Measurements from ENCODE around the gene SDK2.

The SDK2 gene

DNA sequence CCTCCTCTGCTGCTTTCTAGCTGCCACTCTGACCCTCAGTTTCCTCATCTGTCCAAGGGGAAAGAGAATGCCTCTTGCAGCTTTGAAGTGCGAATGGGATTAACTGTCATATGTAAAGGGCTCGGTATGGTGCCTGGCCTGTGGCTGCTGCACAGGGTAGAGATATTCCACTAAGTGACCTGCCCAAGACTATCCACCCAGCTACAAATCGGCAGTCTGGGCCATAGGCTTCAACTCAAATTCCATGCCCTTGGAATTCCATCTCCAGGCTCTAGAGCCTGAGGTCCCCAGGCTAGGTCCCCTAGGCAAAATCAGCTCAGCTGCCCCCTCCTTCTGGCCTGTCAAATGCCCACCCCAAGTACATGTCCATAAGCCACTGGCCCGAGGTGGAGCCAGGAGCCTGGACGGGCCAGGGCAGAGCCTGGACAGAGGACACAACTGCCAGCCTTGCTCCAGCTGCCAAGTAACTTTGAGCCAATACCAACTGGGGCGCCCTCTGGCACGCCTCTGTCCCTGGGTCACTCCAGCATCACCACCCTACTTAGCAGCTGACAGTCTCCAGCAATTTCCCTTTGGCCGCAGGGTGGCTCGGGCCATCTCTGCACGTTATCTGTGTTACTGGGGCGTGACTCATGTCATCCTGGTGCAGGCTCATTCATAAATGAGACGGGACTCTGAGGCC lies 57.2 kb downstream of the SDK2 start:
- DNase-seq (ENCODE audit: low spot score): no peak

DNA sequence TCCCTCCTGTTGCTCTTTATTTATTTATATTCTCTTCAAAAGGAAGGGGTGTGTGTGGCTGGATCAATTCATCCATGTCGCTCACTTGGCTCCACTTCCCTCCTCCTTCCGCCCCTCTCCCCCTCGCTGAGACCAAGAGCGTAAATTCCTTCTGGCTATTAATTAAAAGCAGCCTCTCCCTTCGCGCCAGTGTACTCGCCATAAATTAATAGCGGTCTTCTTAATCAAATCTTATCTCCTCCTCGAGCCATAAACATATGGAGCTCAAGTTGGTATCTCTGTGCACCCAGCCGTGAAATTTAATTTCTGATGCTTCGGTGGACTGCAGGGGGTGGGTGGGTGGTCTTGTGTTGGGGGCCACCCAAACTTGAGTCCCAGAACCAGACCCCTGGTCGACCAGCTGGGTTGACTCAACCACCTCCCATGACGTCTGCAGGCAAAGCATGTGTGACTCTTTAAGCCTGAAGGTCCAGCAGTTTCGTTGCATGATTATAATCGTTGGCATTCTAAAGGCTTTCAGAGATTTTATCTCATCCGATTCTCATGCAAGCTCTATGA lies 57.9 kb downstream of the SDK2 start:
- no peak for DNase-seq (ENCODE audit: low spot score)

DNA sequence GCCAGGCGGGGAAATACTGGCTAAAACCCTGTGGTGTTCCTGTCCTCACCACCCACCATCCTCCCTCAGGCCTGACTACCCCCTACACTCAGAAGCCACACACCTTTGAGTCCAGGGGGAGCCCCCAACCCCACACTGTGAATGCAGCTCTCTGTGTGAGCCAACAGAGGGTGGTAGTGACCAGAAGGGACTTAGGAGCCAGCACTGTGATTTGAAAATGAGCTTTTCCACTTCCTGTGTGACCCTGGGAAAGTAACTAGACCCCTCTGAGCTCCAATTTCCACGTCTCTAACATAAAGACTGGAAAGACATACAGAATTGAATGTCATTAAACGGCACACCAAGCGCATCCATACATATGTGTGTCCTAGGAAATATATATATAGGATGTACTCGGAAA lies 58.7 kb downstream of the SDK2 start:
- DNase-seq (ENCODE audit: low spot score): no peak

DNA sequence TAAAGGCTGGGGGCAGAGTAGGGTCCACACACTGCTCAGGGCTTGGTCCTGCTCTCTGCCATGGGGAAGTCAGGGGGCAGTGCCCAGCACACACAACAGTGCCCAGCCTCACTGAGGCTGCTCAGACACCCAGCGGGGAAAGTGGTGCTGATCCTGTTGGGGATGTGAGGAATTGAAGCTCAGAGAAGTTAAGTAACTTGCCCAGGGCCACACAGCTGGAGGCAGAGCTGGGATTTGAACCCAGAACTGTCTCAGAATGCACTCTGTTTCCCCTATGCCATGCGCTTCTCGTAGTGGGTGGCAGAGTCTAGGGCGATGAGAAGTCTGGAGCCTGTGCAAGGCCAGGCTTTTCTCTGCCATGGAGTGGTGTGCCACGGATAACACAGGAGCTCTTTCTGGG lies 59.3 kb downstream of the SDK2 start:
- DNase-seq (ENCODE audit: low spot score): no peak

DNA sequence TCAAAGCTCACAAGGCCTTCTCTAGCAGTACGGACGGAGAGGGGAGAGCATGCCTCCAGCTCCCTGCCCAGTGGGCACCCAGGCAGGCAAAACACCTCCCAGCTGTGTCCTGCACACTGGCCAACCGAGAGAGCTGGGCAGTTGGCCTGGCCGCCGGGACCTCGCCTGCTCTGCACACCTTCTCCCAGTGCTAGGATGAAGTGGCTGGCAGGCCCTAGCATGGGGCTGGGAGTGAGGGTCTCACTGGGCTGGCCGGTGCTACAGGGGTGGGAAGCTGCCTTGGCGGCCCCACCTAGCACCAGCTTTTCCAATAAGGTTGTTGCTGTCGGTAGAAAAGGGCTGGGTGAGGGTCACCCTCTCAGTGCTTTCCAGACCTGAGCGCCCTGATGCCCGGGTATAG lies 60.2 kb downstream of the SDK2 start:
- DNase-seq (ENCODE audit: low spot score): no peak

DNA sequence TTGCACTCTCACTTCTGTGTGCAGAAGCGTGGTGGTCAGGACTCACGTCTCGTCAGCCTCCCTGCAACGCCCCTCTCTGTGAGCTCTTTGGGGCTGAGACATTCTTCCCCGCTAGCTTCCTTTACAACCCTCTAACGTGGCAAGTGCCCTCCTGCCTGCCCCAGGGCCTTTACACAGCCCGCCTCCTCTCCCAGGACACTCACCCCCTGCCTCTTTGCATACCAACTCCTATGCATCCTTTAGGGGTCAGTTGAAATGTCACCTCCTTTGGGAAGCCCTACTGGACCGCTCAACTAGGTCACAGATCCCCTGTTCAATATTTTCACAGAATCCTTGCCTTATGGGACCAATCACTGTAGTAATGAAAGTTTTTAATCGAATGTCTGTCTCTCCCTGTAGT lies 61.4 kb downstream of the SDK2 start:
- DNase-seq (ENCODE audit: low spot score): no peak

DNA sequence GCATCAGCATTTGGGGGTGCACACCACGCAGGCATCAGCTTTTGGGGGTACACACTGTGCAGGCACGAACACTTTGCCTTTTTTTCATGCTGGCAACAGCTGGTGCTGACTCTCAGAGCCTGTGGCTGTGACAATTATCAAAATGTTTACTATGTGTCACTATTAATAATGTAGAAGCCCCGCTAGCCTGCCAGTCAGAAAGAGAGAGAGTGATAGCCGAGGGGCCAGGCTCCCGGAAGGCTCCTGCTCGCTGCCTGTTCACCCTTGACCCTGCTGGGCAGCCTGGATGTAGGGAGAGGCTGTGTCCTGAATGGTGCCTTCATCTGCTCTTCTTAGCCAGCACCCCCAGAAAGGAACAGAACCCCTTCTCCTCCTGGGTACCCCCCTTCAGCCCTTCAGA lies 61.9 kb downstream of the SDK2 start:
- no peak for DNase-seq (ENCODE audit: low spot score)

DNA sequence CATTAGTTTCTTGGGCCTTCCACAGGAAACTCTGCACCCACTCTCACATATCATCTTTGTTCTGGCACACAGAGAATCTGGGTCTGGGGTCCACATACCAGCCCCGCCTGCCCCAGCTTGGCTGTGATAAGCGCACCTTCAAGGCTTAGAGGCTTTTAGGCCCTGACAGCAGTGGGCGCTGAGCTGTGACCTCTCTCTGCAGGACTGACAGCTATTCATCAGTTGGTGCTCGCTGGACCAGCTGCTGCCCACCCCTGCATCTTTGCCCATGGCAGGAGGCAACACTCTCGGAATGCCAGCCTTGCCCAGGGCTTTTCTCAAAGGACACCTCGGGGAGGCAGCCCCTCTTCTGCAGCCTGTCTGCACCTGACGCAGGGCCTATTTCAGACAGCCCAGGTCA lies 62.9 kb downstream of the SDK2 start:
- DNase-seq (ENCODE audit: low spot score): no peak

DNA sequence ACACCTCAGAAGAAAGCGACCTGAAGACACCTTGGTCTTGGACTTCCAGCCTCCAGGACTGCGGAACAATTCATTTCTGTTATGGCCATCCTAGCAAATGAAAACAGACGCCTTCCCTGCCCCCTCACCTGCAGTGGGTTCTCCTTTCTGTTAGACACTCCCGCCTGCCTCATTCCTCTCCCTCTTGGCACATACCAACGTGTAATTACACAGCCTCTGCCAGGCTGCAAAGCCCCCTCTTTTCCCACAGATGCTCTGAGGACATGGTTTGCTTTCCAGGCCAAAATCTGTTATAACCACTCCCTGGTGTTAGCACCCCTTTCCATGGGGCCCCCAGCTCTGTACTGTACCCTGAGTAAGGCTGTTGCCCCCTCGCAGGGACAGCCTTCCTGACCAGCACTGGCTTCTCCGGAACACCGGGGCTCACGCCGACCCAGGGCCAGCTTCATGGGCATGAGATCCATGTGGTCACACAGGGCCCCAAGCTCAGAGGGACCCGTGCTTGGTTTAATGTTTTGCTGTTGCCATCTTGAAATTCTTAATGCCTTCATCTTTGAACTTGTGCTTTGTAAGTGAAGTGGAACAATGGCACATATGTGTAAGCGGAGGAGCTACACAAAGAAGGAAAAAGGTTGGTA lies 64.1 kb downstream of the SDK2 start:
- no peak for DNase-seq (ENCODE audit: low spot score)

DNA sequence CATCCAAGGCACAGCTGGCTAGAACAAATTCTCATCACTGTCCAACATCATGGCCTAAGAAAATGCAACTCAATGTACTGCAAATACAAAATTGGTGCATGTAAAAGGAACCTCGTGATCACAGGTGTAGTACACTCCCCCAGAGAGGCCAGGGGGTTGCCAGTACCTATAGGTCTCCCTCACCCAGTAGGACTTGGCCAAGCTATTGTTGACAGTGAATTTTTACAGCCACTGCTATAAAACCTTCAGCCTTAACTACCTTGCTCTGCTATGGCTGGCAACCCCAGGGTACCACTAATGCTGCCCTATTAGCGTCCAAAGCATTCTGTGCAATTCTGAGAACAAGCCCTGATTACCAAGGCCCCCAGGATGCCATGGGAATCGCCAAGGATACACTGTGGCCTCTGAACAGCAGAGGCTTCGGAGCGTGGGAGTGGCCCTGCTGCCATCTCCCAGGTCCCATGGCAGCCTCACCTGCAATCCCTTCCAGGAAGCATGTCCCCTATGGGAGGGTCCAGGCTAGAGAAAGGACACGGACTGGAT lies 67.6 kb downstream of the SDK2 start:
- no peak for DNase-seq (ENCODE audit: low spot score)

DNA sequence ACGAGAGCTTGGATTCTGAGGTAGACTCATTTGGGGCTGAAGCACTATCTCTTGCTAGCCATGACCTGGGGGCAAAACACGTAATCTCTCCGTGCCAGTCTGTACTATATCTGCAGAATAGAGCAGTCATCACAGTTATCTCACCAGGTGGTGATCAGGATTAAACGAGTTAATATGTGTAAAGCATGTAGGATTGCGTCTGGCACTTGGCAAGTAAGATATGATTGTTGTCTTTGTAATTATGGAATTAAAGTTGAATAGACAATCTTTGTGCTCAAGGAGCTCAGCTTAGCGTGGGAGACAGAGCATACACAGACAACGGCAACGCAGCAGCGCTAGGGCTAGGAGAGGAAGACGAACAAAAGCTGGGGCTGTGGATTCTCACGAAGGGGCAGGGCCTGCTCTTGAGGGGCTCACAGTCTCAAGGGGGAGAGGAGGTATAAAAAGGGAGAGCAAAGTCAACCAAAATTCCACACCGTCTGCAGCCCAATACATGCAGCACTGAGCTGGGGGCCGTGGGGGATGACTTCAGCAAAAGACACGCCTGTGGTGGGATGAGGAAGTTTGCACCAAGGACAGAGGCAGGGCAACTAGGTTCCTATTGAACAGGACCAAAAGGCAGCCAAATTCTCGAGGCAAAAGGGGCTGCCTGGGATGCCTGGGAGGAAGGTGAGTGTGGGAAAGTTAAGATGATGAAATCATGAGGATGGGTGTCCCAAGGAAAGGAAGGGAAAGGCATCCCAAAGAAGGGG lies 68.6 kb downstream of the SDK2 start:
- DNase-seq (ENCODE audit: low spot score): no peak

DNA sequence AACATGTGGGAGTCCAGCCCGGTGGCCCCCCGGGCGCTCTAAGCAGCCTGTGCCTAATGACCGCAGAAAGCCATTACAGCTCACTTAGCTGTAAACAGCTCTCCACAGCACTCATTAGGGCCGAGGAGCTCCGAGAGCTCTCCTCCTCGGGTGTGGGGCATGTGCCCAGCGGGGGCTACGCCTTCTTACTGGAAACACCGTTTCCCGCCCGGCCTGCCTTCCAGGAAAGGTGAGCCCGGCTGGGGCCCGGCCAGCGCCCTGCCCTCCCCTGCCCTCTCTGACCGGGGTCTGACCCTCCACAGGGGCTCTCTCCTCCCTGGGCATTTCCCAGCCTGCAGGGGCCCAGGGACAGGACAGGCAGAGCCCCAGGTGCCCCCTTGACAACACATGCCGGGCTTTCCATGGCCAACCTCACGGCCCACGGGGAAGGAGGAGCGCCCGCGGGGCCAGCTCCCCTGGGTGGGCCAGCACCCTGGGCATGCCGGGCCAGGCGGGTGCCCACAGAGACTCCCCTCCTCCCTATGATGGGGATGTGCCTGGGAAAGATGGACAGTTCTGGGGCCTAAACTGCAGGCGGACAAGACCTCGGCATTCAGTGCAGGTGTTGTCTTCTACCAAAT lies 72.6 kb downstream of the SDK2 start:
- DNase-seq (ENCODE audit: low spot score): no peak

DNA sequence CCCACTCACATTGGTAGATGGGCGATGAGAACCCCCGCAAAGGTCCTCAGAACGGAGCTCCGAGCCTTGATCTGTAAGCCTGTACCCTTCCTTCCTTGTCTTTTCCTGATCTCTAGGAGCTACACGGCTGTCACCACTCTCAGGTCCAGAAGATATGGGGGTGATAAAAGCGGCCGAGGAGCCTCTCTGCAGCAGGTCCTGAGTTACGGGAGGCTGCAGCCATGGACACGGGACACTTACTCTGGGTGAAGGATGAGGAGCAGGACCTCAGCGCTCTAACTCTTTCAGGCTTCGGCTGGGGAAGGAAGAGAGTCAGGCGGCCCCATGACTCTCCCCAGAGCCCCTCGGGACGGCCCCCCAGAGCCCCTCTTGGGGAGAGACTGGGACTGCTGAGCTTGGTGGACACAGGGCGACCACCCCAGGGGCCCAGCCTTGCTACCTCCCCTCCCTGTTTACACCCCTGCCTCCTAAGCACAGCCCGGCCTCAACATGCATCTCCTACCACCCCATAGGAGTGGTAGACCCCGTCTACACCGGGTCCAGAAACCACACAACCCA lies 74.4 kb downstream of the SDK2 start:
- DNase-seq (ENCODE audit: low spot score): no peak

DNA sequence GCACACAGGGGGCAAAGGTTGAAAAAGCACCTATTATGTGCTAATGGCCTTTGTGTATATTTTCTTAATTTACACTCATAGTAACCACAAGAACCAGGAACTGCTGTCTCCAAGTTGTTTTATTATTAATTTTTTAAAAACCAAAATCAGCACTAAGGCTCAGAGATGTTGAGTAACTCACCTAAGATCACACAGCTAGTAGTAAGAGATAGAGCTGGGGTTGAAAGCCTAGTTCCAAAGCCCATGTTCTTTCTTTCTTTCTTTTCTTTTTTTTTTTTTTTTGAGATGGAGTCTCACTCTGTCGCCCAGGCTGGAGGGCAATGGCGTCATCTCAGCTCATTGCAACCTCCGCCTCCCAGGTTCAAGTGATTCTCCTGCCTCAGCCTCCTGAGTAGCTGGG lies 75.3 kb downstream of the SDK2 start:
- no peak for DNase-seq (ENCODE audit: low spot score)

DNA sequence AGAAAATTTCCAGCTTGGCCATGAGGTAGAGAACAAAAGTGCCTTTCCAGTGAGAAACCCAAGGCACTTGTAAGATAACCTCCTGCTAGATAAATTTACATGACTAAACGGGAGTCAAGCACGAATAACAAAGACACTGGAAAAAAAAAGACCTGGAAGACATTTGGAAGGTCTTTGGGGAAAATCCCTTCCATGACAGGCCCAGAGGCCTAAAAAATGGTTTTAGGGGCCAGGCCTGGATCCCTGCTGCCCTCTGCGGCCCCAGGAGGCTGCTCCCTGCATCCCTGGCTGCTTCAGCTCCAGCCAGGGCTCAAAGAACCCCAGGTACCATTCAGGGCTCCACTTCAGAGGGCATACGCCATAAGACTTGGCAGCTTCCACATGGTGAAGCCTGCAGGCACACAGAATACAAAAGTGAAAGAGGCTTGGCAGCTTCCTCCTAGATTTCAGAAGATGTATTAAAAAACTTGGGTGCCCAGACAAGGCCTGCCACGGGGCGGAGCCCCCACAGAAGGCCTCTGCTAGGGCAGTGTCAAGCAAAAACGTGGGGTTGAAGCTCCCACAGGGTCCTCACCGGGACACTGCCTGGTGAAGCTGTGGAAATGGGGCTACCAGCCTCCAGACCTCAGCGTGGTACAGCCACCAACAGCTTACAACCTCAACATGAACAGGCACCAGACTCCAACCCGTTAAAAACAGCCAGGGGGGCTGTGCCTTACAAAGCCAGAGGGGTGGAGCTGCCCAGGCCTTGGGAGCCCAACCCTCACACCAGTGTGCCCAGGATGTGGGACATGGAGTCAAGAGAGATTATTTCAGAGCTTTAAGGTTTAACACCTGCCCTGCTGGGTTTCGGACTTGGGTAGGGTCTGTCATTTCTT lies 77.1 kb downstream of the SDK2 start:
- peak; percentile 66 for DNase-seq (ENCODE audit: low spot score)

DNA sequence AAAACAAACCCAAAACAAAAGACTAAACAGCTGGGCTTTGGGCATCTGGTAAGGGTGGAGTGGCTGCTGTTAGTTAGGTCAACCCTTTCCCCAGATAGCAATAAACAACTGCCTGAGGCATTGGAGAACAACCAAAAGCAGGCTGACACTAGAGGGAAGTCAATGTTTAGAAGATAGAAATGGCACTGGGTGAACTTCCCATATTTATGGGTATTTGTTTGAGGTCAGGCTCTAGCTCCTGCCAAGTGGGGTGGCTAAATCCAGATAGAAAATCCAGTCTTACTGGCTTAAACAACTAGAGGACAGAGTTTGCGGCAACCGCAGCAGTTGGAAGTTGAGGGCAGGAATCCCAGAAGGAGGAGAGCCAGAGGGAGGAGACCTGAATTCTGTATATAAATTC lies 79.4 kb downstream of the SDK2 start:
- DNase-seq (ENCODE audit: low spot score): no peak

DNA sequence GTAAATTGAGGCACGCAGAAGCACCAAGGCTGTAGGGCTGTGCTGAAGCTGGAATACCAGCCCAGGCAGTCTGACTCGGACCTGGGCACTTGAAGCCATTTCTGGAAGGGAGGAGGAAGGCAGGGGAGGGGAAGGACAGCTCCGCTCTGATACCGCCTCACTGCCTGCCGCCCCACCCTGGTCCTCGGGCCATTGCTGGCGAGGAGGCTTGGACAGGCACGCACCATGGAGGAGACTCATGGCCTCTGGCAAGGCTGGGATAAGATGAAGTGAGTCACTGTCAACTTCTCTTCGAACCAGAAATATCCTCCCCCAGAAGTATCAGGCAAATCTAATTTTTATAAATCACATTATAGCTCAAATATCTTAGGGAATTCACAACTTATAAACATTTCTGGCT lies 81.3 kb downstream of the SDK2 start:
- DNase-seq (ENCODE audit: low spot score): no peak

DNA sequence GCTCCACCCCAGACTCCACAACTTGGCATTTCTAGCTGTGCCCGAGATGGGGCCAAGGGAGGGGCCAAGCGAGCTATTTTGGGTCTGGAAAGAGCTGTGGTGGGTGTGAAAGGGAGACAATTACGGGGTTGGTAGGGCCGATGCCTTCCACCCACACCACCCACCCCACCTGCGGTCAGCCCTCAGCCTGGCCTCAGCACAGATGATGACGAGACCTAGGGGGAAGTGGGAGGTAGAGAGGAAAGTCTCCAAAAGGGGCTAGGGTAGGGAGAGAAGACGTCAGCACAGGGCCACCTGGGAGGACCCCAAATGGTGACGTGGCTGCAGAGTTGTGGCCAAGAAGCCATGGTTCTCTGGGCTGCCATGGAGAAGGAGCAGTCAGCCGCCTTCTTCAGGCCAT lies 83.1 kb downstream of the SDK2 start:
- no peak for DNase-seq (ENCODE audit: low spot score)

DNA sequence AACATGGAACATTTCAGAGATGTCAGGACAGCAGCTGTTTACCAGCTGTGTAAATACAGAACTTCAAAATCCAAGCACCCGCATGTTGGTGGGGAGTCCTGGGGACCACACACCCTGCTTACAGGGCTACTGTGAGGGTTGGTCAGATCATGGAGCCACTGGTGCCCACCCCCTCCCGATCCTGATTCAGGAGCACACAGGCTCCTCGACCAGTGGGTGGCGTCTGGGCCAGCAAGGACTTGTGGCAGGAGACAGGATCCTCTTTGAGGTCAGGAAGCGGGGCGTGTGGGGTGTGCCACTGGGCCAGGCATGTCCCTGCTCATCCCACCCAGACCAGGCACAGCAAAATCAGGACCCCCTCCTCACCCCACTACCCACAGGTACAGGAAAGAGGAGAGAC lies 83.6 kb downstream of the SDK2 start:
- DNase-seq (ENCODE audit: low spot score): peak; percentile 66

DNA sequence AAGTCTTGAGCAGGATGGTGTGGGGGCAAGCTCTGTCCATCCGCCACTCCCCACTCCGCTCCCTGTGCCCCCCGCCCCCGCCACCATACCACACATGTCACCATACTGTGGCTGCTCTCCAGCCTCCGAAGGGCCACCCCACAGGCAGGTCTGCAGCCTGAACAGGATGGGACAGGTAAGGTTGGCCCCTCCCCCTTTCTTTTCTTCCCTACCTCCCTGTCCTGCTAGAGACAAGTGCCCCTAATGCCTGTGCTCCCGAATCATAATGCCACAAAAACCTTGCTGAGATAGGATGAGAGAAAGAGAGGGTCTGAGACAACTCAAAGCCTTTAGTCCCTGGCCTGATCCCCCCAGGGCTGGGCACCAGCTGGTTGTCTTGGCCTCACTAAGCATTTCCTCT lies 84.7 kb downstream of the SDK2 start:
- no peak for DNase-seq (ENCODE audit: low spot score)

All from iPS-NIHi11 (cell line).